Measurements from ENCODE around the gene STAC2. TPM values are rescaled to one million over a fixed set of nuclear protein-coding genes. Genes with fewer than 3 reads are reported as not detected.

The STAC2 gene
- total RNA-seq, 2 experiments from 2014 or later, result 0.03 TPM; not detected in 1

GRCh38 chr17:39225959-39226683 is 376 bp upstream of the STAC2 start:
- BruUV-seq (replicated peaks), result no TSS peak
- no peak for TF ChIP-seq EZH2phosphoT487 (IDR thresholded peaks at IDR 0.05; ENCODE audit: borderline replicate concordance, low read depth, low read length)
- no peak for TF ChIP-seq CTCF (conservative IDR thresholded peaks at IDR 0.05; ENCODE audit: low read length)
- no peaks in the 10 kb centered on the region for H4K20me1 ChIP-seq (ENCODE audit: insufficient read depth, low read length)
- peak overlapping the region; percentile 56 for H3K4me2 ChIP-seq (ENCODE audit: low read length)
- ChIA-PET POLR2A (interaction anchor here (0.5 to 0.6 kb wide), 2 partner anchors 26 to 329 kb away, joined by 3 read pairs; partner anchors contain the start of gene RPL19), CTCF (ENCODE audit: unreplicated experiment) (no interaction called here)
- H3K4me3 ChIP-seq (ENCODE audit: low read depth, low read length, poor library complexity, severe bottlenecking), result peak overlapping the region; percentile 52
- H3K79me2 ChIP-seq (ENCODE audit: insufficient read depth, low read depth, low read length), result no peaks in the 10 kb centered on the region
- H2AFZ ChIP-seq (ENCODE audit: low read length), result no peak overlapping the region
- H3K9me2 ChIP-seq (ENCODE audit: insufficient read depth, low read length), result no peaks in the 10 kb centered on the region
- peaks cover under 1% of the 10 kb centered on the region for H3K4me1 ChIP-seq (ENCODE audit: insufficient read depth, low read length, poor library complexity, severe bottlenecking)
- H3K36me3 ChIP-seq (ENCODE audit: insufficient read depth, low read length), result no peaks in the 10 kb centered on the region
- peak; percentile 53 for DNase-seq (ENCODE audit: low spot score)
- no peaks in the 10 kb centered on the region for H3K9me3 ChIP-seq (ENCODE audit: low read length)
- intact Hi-C loops (cut with micrococcal nuclease; ENCODE audit: unreplicated experiment), result no loop called here
- H3K27ac ChIP-seq (ENCODE audit: low read depth, low read length, poor library complexity, severe bottlenecking), result no peak overlapping the region

- Histone ChIP-seq H2AFZ (ENCODE audit: low read length) (no peak overlapping the region), H3K27ac (ENCODE audit: low read depth, low read length, poor library complexity, severe bottlenecking) (no peak overlapping the region), H3K79me2 (ENCODE audit: insufficient read depth, low read depth, low read length) (no peaks in the 10 kb centered on the region), H3K9me2 (ENCODE audit: insufficient read depth, low read length) (no peaks in the 10 kb centered on the region), H3K36me3 (ENCODE audit: insufficient read depth, low read length) (no peaks in the 10 kb centered on the region), H3K4me1 (ENCODE audit: insufficient read depth, low read length, poor library complexity, severe bottlenecking) (no peaks in the 10 kb centered on the region), H3K4me3 (ENCODE audit: low read depth, low read length, poor library complexity, severe bottlenecking) (no peak overlapping the region), H4K20me1 (ENCODE audit: insufficient read depth, low read length) (no peaks in the 10 kb centered on the region), H3K4me2 (ENCODE audit: low read length) (no peak overlapping the region), H3K9me3 (ENCODE audit: low read length) (no peaks in the 10 kb centered on the region)
- intact Hi-C loops (cut with micrococcal nuclease; ENCODE audit: unreplicated experiment), result no loop called here
- DNase-seq (ENCODE audit: low spot score), result no peak
- CTCF ChIA-PET (ENCODE audit: unreplicated experiment), result no interaction called here
- no TSS peak for BruUV-seq (replicated peaks)
- TF ChIP-seq CTCF (conservative IDR thresholded peaks at IDR 0.05; ENCODE audit: low read length) (no peak), EZH2phosphoT487 (IDR thresholded peaks at IDR 0.05; ENCODE audit: borderline replicate concordance, low read depth, low read length) (peak; percentile 92; the same call in 1 of the 2 replicates)
- POLR2A ChIA-PET, result no interaction called here
Observed at GRCh38 chr17:39224778-39225307, 902 bp downstream of the STAC2 start.

Measured in OCI-LY7 (cell line).